WERI-Rb-1 (cell line): ENCODE data around the gene EPHA3.

Experiments used
- DNase-seq: peaks from one replicate; pipeline ENCODE4 v3.0.0-alpha.2; 2020
- H3K27ac ChIP-seq: fragments of 250-450 bp; sonication (Bioruptor Pico); 2 replicates; pipeline ENCODE4 v1.5.1; 2020; ENCODE audit warnings: mild to moderate bottlenecking, moderate library complexity
- H3K27me3 ChIP-seq: fragments of 250-450 bp; sonication (Bioruptor Pico); 2 replicates; pipeline ENCODE4 v1.5.1; 2021; ENCODE audit warnings: mild to moderate bottlenecking, low read depth, moderate library complexity; ENCODE audit not compliant: insufficient read depth, severe bottlenecking
- H3K36me3 ChIP-seq: fragments of 250-450 bp; sonication (Bioruptor Pico); 2 replicates; pipeline ENCODE4 v1.5.1; 2020; ENCODE audit warnings: mild to moderate bottlenecking, moderate library complexity
- H3K4me3 ChIP-seq: 2 replicates; pipeline ENCODE4 v1.5.1; 2011; ENCODE audit warnings: low read depth, mild to moderate bottlenecking, control low read depth, low read length
- H3K9me3 ChIP-seq: fragments of 250-450 bp; sonication (Bioruptor Pico); 2 replicates; pipeline ENCODE4 v1.5.1; 2021; ENCODE audit warnings: mild to moderate bottlenecking, moderate library complexity; ENCODE audit not compliant: severe bottlenecking
- CTCF ChIP-seq: IDR thresholded peaks from 2 replicates; pipeline ENCODE4 v1.5.1; 2011; ENCODE audit warnings: low read depth, mild to moderate bottlenecking, control low read depth, inconsistent platforms, low read length

The EPHA3 gene

GRCh38 chr3:89353465-89353864, 246.0 kb downstream of the EPHA3 start:
- no peaks in the 10 kb centered on the region for H3K27me3 ChIP-seq
- H3K9me3 ChIP-seq: no peaks in the 10 kb centered on the region
- H3K36me3 ChIP-seq: no peaks in the 10 kb centered on the region
- no peak for DNase-seq
- no peak overlapping the region for H3K4me3 ChIP-seq
- H3K27ac ChIP-seq: no peak overlapping the region
- TF ChIP-seq CTCF: no peak

DNA sequence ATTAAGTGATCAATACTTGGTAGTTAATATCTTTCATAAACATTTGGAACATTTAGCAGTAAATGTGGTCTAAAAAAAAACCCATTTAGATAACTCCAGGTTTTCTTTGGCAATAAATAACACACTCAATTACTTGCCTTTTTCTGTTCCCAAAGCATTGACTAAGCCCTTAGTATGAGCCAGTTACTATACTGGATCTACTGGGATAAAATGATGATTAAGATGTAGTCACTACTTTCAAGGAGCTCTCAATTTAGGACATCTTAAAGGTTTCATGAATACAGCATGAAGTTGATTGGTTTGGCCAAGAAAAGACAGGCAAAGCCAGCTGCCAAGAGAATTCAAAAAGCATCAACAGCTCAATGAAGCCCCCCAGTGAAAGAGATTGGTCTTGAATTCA, 250.9 kb downstream of the EPHA3 start:
- DNase-seq: no peak
- TF ChIP-seq CTCF: no peak
- H3K9me3 ChIP-seq: no peaks in the 10 kb centered on the region

GRCh38 chr3:89360156-89360555, 252.7 kb downstream of the EPHA3 start:
- Histone ChIP-seq H3K4me3 (no peak overlapping the region), H3K9me3 (no peaks in the 10 kb centered on the region), H3K27me3 (no peaks in the 10 kb centered on the region), H3K27ac (no peak overlapping the region), H3K36me3 (no peaks in the 10 kb centered on the region)
- no peak for DNase-seq
- TF ChIP-seq CTCF: no peak

More for the DNA sequence above, 250.9 kb downstream of the EPHA3 start:
- H3K36me3 ChIP-seq: no peaks in the 10 kb centered on the region
- no peak overlapping the region for H3K4me3 ChIP-seq
- H3K27me3 ChIP-seq: no peaks in the 10 kb centered on the region
- H3K27ac ChIP-seq: no peak overlapping the region

DNA sequence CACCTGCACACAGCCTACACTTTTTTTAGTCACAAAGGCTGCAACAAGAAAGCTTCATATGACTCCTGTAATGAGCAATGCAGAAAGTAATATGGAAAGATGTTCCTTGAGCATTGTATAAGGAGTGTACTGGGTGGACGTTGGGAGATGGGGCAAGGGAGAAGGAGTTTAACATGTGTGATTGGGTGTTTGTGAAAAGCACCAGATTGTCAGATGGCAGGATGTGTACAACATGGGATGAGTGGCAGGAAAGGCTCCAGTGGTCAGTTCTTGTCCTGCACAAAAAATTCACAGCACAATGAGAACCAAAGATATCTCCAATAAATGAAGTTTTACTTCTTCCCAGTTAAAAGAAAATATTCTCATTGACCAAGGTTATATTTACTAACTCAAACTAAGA, 255.1 kb downstream of the EPHA3 start:
- Histone ChIP-seq H3K36me3 (no peaks in the 10 kb centered on the region), H3K27ac (no peak overlapping the region), H3K9me3 (no peaks in the 10 kb centered on the region), H3K4me3 (no peak overlapping the region), H3K27me3 (no peaks in the 10 kb centered on the region)
- no peak for TF ChIP-seq CTCF
- DNase-seq: no peak

DNA sequence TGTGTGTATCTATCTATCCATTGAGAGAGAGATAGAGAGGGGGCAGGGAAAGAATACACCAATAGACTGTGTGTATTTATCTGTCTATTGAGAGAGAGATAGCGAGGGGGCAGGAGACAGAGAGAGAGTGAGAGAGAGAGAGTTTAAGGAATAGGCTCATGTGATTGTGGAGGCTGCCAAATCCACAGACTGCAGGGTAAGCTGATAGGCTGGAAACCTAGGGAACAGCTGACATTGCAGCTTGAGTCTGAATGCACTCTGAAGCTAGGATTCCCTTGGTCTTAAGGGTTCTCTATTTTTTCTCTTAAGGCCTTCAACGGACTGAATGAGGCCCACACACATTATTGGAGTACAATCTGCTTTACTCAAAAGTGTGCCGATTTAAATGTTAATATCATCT, 255.8 kb downstream of the EPHA3 start:
- DNase-seq: no peak
- no peaks in the 10 kb centered on the region for H3K9me3 ChIP-seq
- no peak overlapping the region for H3K4me3 ChIP-seq
- H3K27me3 ChIP-seq: no peaks in the 10 kb centered on the region
- TF ChIP-seq CTCF: no peak
- H3K36me3 ChIP-seq: no peaks in the 10 kb centered on the region
- no peak overlapping the region for H3K27ac ChIP-seq

DNA sequence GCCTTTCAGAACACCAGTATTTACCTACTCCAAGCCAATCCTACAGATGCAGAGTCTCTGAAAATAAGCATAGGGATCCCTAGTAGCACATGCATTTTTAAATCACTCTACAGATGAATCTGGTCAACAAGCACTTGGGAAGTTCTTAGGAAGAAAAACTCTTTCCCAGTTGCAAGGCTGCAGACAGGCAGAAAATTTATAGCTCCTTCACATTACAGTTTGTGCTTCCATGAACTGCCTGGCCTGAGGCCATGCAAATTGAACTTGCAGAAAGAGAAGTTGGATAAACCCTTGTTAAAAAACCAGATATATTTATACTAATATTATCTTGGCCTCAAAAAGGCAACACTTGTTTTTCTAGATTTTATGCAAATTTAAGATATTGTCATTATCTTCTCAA, 256.9 kb downstream of the EPHA3 start:
- H3K4me3 ChIP-seq: no peak overlapping the region
- no peaks in the 10 kb centered on the region for H3K36me3 ChIP-seq
- H3K9me3 ChIP-seq: no peaks in the 10 kb centered on the region
- no peak for DNase-seq
- TF ChIP-seq CTCF: no peak
- no peak overlapping the region for H3K27ac ChIP-seq
- no peaks in the 10 kb centered on the region for H3K27me3 ChIP-seq
